Cardiac muscle cell (in vitro differentiated cells and primary cell): ENCODE data around the gene MRPL50. TPM values are rescaled to one million over a fixed set of nuclear protein-coding genes. Genes with fewer than 3 reads are reported as not detected.

ENCODE experiments used
- DNase-seq, 2 donors: peaks; one replicate each; pipeline versions ENCODE4 v3.0.0 to v3.0.0-alpha.2; 2010 to 2017; ENCODE audit warnings: low read depth in 1 of 2, low spot score in 1 of 2
- H3K27ac ChIP-seq: fragments of 200-600 bp; sonication (generic); 2 replicates; pipeline ENCODE4 v1.5.1; 2016
- H3K27me3 ChIP-seq: fragments of 200-600 bp; sonication (generic); 2 replicates; pipeline ENCODE4 v1.6.0; 2016; ENCODE audit warnings: control low read depth
- H3K36me3 ChIP-seq: fragments of 200-600 bp; sonication (generic); 2 replicates; pipeline ENCODE4 v1.5.1; 2016; ENCODE audit warnings: control low read depth
- H3K4me1 ChIP-seq: fragments of 200-600 bp; sonication (generic); 2 replicates; pipeline ENCODE4 v1.8.1; 2017; ENCODE audit warnings: low read depth, mild to moderate bottlenecking, mixed run types
- H3K4me3 ChIP-seq: fragments of 200-600 bp; sonication (generic); 2 replicates; pipeline ENCODE4 v1.5.1; 2016; ENCODE audit warnings: mild to moderate bottlenecking
- H3K9me3 ChIP-seq: fragments of 200-600 bp; sonication (generic); 2 replicates; pipeline ENCODE4 v1.5.1; 2017; ENCODE audit warnings: low read depth, mild to moderate bottlenecking, control low read depth
- CTCF ChIP-seq: IDR thresholded peaks from 2 replicates; pipeline ENCODE4 v1.5.1; 2012; ENCODE audit warnings: low read depth, mild to moderate bottlenecking, low read length
- polyA plus RNA-seq: library from polyadenylated mRNA; unstranded; fragments of >200 nt; fragmentation: Nextera tagmentation; extraction: Ambion mirVana; gene quantifications from 2 replicates; pipeline ENCODE4 v1.2.1, GENCODE V29; 2016
- total RNA-seq: library from RNA; depleted of rRNA; stranded (reverse); fragments of >200 nt; gene quantifications from 2 replicates; pipeline ENCODE4 v1.2.3, GENCODE V29; 2016

Gene MRPL50
- total and polyA plus RNA-seq, 2 experiments from 2014 or later: 11.2 to 23.5 TPM

GRCh38 chr9:101417977-101418376, 19.6 kb upstream of the MRPL50 start:
- H3K27ac ChIP-seq: no peak overlapping the region
- no peaks in the 10 kb centered on the region for H3K27me3 ChIP-seq
- TF ChIP-seq CTCF: no peak
- H3K9me3 ChIP-seq: no peaks in the 10 kb centered on the region
- H3K4me1 ChIP-seq: peaks cover 9% of the 10 kb centered on the region
- no peak for DNase-seq
- H3K36me3 ChIP-seq: no peaks in the 10 kb centered on the region
- no peak overlapping the region for H3K4me3 ChIP-seq

- H3K9me3 ChIP-seq: no peaks in the 10 kb centered on the region
- peaks cover 9% of the 10 kb centered on the region for H3K4me1 ChIP-seq
- H3K36me3 ChIP-seq: no peaks in the 10 kb centered on the region
- H3K4me3 ChIP-seq: no peak overlapping the region
- TF ChIP-seq CTCF: no peak
- no peak overlapping the region for H3K27ac ChIP-seq
- DNase-seq: no peak
- H3K27me3 ChIP-seq: no peaks in the 10 kb centered on the region
Observed at GRCh38 chr9:101417389-101417788, 19.0 kb upstream of the MRPL50 start.

- no peaks in the 10 kb centered on the region for H3K9me3 ChIP-seq
- no peak overlapping the region for H3K4me3 ChIP-seq
- DNase-seq: no peak
- TF ChIP-seq CTCF: no peak
- no peaks in the 10 kb centered on the region for H3K27me3 ChIP-seq
- no peak overlapping the region for H3K27ac ChIP-seq
- no peaks in the 10 kb centered on the region for H3K36me3 ChIP-seq
- H3K4me1 ChIP-seq: peaks cover 3% of the 10 kb centered on the region
Observed at GRCh38 chr9:101415578-101415977, 17.2 kb upstream of the MRPL50 start.

GRCh38 chr9:101414839-101415238, 16.4 kb upstream of the MRPL50 start:
- no peaks in the 10 kb centered on the region for H3K27me3 ChIP-seq
- no peak overlapping the region for H3K4me3 ChIP-seq
- H3K36me3 ChIP-seq: peaks cover under 1% of the 10 kb centered on the region
- no peaks in the 10 kb centered on the region for H3K9me3 ChIP-seq
- TF ChIP-seq CTCF: no peak
- DNase-seq: no peak
- no peaks in the 10 kb centered on the region for H3K4me1 ChIP-seq
- no peak overlapping the region for H3K27ac ChIP-seq

GRCh38 chr9:101409079-101409477, 10.7 kb upstream of the MRPL50 start:
- H3K4me3 ChIP-seq: no peak overlapping the region
- peaks cover 49% of the 10 kb centered on the region for H3K36me3 ChIP-seq

More at GRCh38 chr9:101409079-101409477, 10.7 kb upstream of the MRPL50 start:
- Histone ChIP-seq H3K27me3 (no peaks in the 10 kb centered on the region), H3K4me1 (no peaks in the 10 kb centered on the region), H3K9me3 (peaks cover 13% of the 10 kb centered on the region), H3K27ac (no peak overlapping the region)
- DNase-seq: no peak
- TF ChIP-seq CTCF: no peak
